H9 (cell line): Measurements from ENCODE around the gene BMPR2. TPM values are rescaled to one million over a fixed set of nuclear protein-coding genes. Genes with fewer than 3 reads are reported as not detected.

ENCODE experiments used
- DNase-seq: peaks from one replicate; pipeline ENCODE4 v3.0.0-alpha.2; 2017
- H2AFZ ChIP-seq: one replicate; pipeline ENCODE4 v1.6.1; 2013; ENCODE audit warnings: mild to moderate bottlenecking, low read length, control low read depth, moderate library complexity
- H2AK5ac ChIP-seq: 2 replicates; pipeline ENCODE4 v1.6.1; 2013; ENCODE audit warnings: low read length, control low read depth, mixed read lengths; ENCODE audit not compliant: insufficient read length
- H2BK120ac ChIP-seq: one replicate; pipeline ENCODE4 v1.6.1; 2013; ENCODE audit warnings: low read depth, mild to moderate bottlenecking, low read length, control low read depth, inconsistent platforms; ENCODE audit not compliant: poor library complexity, severe bottlenecking
- H2BK12ac ChIP-seq: 2 replicates; pipeline ENCODE4 v1.6.1; 2013; ENCODE audit warnings: low read length, control low read depth, mixed read lengths, low read depth; ENCODE audit not compliant: insufficient read length
- H2BK15ac ChIP-seq: 2 replicates; pipeline ENCODE4 v1.6.1; 2013; ENCODE audit warnings: low read depth, low read length, control low read depth
- H2BK20ac ChIP-seq: one replicate; pipeline ENCODE4 v1.6.1; 2013; ENCODE audit warnings: low read depth, mild to moderate bottlenecking, low read length, control low read depth, inconsistent platforms; ENCODE audit not compliant: poor library complexity, severe bottlenecking
- H2BK5ac ChIP-seq: 2 replicates; pipeline ENCODE4 v1.6.1; 2013; ENCODE audit warnings: low read length, control low read depth, mixed read lengths; ENCODE audit not compliant: insufficient read length
- H3K14ac ChIP-seq: 2 replicates; pipeline ENCODE4 v1.6.1; 2013; ENCODE audit warnings: low read length, control low read depth; ENCODE audit not compliant: insufficient read depth
- H3K18ac ChIP-seq: 2 replicates; pipeline ENCODE4 v1.6.1; 2013; ENCODE audit warnings: low read depth, mild to moderate bottlenecking, mixed read lengths, low read length, control low read depth; ENCODE audit not compliant: insufficient read length
- H3K23ac ChIP-seq: 2 replicates; pipeline ENCODE4 v1.6.1; 2013; ENCODE audit warnings: low read length, control low read depth, mixed read lengths, low read depth; ENCODE audit not compliant: insufficient read length
- H3K23me2 ChIP-seq: 2 replicates; pipeline ENCODE4 v1.6.1; 2013; ENCODE audit warnings: low read depth, mild to moderate bottlenecking, mixed read lengths, low read length, control low read depth; ENCODE audit not compliant: insufficient read length, poor library complexity, severe bottlenecking
- H3K27ac ChIP-seq: 2 replicates; pipeline ENCODE4 v1.5.1; 2013; ENCODE audit warnings: low read length, control low read depth, mixed read lengths, low read depth; ENCODE audit not compliant: insufficient read length
- H3K27me3 ChIP-seq: 2 replicates; pipeline ENCODE4 v1.6.1; 2013; ENCODE audit warnings: low read length, control low read depth, inconsistent platforms; ENCODE audit not compliant: insufficient read depth
- H3K4ac ChIP-seq: 2 replicates; pipeline ENCODE4 v1.6.1; 2013; ENCODE audit warnings: low read depth, mild to moderate bottlenecking, control low read depth, inconsistent platforms, low read length, moderate library complexity
- H3K4me1 ChIP-seq: 2 replicates; pipeline ENCODE4 v1.6.1; 2013; ENCODE audit warnings: low read length, control low read depth, inconsistent platforms; ENCODE audit not compliant: insufficient read depth
- H3K4me2 ChIP-seq: 2 replicates; pipeline ENCODE4 v1.6.1; 2013; ENCODE audit warnings: low read length, control low read depth, mixed read lengths; ENCODE audit not compliant: insufficient read length, insufficient read depth
- H3K56ac ChIP-seq: 2 replicates; pipeline ENCODE4 v1.6.1; 2013; ENCODE audit warnings: low read depth, mild to moderate bottlenecking, mixed read lengths, low read length, control low read depth; ENCODE audit not compliant: insufficient read length
- H3K79me1 ChIP-seq: 2 replicates; pipeline ENCODE4 v1.6.1; 2013; ENCODE audit warnings: low read depth, mild to moderate bottlenecking, moderate library complexity, low read length, control low read depth, inconsistent platforms; ENCODE audit not compliant: insufficient read depth, poor library complexity, severe bottlenecking
- H3K79me2 ChIP-seq: 2 replicates; pipeline ENCODE4 v1.6.1; 2013; ENCODE audit warnings: low read length, control low read depth, inconsistent platforms; ENCODE audit not compliant: insufficient read depth
- H3K9ac ChIP-seq: 2 replicates; pipeline ENCODE4 v1.6.1; 2013; ENCODE audit warnings: low read length, control low read depth, mixed read lengths; ENCODE audit not compliant: insufficient read length; ENCODE audit errors: extremely low read depth
- H3K9me3 ChIP-seq: one replicate; pipeline ENCODE4 v1.6.1; 2013; ENCODE audit warnings: low read depth, low read length, inconsistent platforms; ENCODE audit not compliant: control insufficient read depth
- H3T11ph ChIP-seq: one replicate; pipeline ENCODE4 v1.6.1; 2013; ENCODE audit warnings: mild to moderate bottlenecking, low read length, control low read depth, inconsistent platforms
- H4K20me1 ChIP-seq: one replicate; pipeline ENCODE4 v1.6.1; 2013; ENCODE audit not compliant: control insufficient read depth, insufficient read length, insufficient read depth
- H4K5ac ChIP-seq: 2 replicates; pipeline ENCODE4 v1.6.1; 2013; ENCODE audit warnings: low read depth, mild to moderate bottlenecking, mixed read lengths, low read length, control low read depth; ENCODE audit not compliant: insufficient read length
- H4K8ac ChIP-seq: replicated peaks from 2 replicates; pipeline ENCODE4 v1.6.1; 2013; ENCODE audit warnings: low read length, control low read depth, mixed read lengths, low read depth; ENCODE audit not compliant: insufficient read length
- H4K91ac ChIP-seq: 2 replicates; pipeline ENCODE4 v1.6.1; 2013; ENCODE audit warnings: low read depth, mild to moderate bottlenecking, moderate library complexity, mixed read lengths, low read length, control low read depth; ENCODE audit not compliant: insufficient read length
- H3K27ac Mint-ChIP-seq, 3 experiments: 2 replicates in 2 of 3; 3 replicates in 1 of 3; pipeline ENCODE4 v1.8.0; 2020 to 2021; ENCODE audit warnings: mixed read lengths in 3 of 3, mild to moderate bottlenecking in 1 of 3, moderate library complexity in 1 of 3
- H3K27me3 Mint-ChIP-seq: 2 replicates; pipeline ENCODE4 v1.8.0; 2021; ENCODE audit warnings: low read depth, mild to moderate bottlenecking, moderate library complexity, mixed read lengths
- H3K36me3 Mint-ChIP-seq, 3 experiments: 2 replicates in 2 of 3; 3 replicates in 1 of 3; pipeline ENCODE4 v1.8.0; 2020 to 2021; ENCODE audit warnings: low read depth in 3 of 3, mixed read lengths in 3 of 3; ENCODE audit not compliant: insufficient read depth in 1 of 3
- H3K4me1 Mint-ChIP-seq, 2 experiments: 2 replicates each; pipeline ENCODE4 v1.8.0; 2020; ENCODE audit warnings: mixed read lengths in 2 of 2
- H3K4me3 Mint-ChIP-seq, 2 experiments: 2 replicates in 1 of 2; 3 replicates in 1 of 2; pipeline ENCODE4 v1.8.0; 2020 to 2021; ENCODE audit warnings: mild to moderate bottlenecking in 2 of 2, mixed read lengths in 2 of 2, moderate library complexity in 1 of 2
- H3K9me3 Mint-ChIP-seq, 2 experiments: 2 replicates in 1 of 2; 3 replicates in 1 of 2; pipeline ENCODE4 v1.8.0; 2020; ENCODE audit warnings: mild to moderate bottlenecking in 2 of 2, mixed read lengths in 2 of 2, moderate library complexity in 1 of 2
- WGBS: extraction: QIAGEN DNeasy Blood & Tissue Kit; methylation state at CpG from one replicate; pipeline ENCODE4 v1.1.7; 2013; ENCODE audit warnings: missing lambda C conversion rate, low lambda C conversion rate, mixed read lengths; ENCODE audit not compliant: insufficient read length; ENCODE audit errors: extremely low coverage; 5-methylcytosine and 5-hydroxymethylcytosine counted together
- total RNA-seq: library from RNA; stranded (reverse); gene quantifications from 2 replicates; pipeline ENCODE4 v1.2.1, GENCODE V29; 2021
- TF ChIP-seq, protein P1 (sequence below): fragments of 200-600 bp; sonication (generic); conservative IDR thresholded peaks from 3 replicates; pipeline ENCODE4 v1.8.0; 2021; ENCODE audit warnings: antibody characterized with exemption, mild to moderate bottlenecking

BMPR2 gene
- total RNA-seq, 1 experiment from 2014 or later: 17.3 TPM

DNA sequence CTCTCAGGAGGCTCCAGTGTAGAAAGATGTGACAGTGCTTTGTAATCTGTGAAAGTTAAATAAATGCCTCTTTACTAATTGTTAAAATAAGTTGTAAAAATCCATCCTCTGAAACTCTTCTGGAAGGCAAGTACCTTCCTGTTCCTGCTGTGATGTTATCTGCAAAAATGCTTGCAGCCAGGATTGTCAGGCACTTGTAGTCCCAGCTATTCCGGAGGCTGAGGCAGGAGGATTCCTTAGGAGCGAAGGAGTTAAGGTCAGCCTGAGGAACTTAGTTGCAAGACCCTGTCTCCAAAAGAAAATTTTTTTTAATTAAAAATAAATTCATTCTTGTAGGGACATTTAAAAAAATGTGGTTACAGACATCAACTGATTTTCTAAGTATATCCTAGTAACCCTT is 22.7 kb upstream of the BMPR2 start:
- Histone ChIP-seq H3K23ac (no peak overlapping the region), H2AFZ (no peak overlapping the region), H4K8ac (no peak overlapping the region), H3K18ac (no peak overlapping the region), H3K4me2 (no peak overlapping the region), H3K9me3 (no peaks in the 10 kb centered on the region), H3K79me2 (no peaks in the 10 kb centered on the region), H4K91ac (no peak overlapping the region), H3K27ac (no peak overlapping the region), H3K14ac (no peak overlapping the region), H3K23me2 (no peaks in the 10 kb centered on the region), H4K20me1 (no peaks in the 10 kb centered on the region), H3T11ph (no peak overlapping the region), H3K79me1 (no peaks in the 10 kb centered on the region), H3K4me1 (no peaks in the 10 kb centered on the region; the same call in 1 of the 2 replicates), H2BK15ac (no peak overlapping the region), H2BK12ac (no peak overlapping the region), H3K9ac (no peak overlapping the region), H3K4ac (no peak overlapping the region), H2BK20ac (no peak overlapping the region), H2BK120ac (no peak overlapping the region), H2BK5ac (no peak overlapping the region), H3K27me3 (no peaks in the 10 kb centered on the region), H4K5ac (no peak overlapping the region), H3K56ac (no peak overlapping the region), H2AK5ac (no peak overlapping the region)
- WGBS: no CpG with 5 or more reads among the region's 2 CpGs
- Mint-ChIP-seq H3K27me3 (no peaks in the 10 kb centered on the region), H3K4me3 (no peak overlapping the region), H3K9me3 (no peaks in the 10 kb centered on the region; a peak in 1 of 5 replicates), H3K27ac (no peak overlapping the region), H3K36me3 (no peaks in the 10 kb centered on the region), H3K4me1 (peaks cover 10 to 16% of the 10 kb centered on the region in 2 experiments)
- TF ChIP-seq, protein P1, sequence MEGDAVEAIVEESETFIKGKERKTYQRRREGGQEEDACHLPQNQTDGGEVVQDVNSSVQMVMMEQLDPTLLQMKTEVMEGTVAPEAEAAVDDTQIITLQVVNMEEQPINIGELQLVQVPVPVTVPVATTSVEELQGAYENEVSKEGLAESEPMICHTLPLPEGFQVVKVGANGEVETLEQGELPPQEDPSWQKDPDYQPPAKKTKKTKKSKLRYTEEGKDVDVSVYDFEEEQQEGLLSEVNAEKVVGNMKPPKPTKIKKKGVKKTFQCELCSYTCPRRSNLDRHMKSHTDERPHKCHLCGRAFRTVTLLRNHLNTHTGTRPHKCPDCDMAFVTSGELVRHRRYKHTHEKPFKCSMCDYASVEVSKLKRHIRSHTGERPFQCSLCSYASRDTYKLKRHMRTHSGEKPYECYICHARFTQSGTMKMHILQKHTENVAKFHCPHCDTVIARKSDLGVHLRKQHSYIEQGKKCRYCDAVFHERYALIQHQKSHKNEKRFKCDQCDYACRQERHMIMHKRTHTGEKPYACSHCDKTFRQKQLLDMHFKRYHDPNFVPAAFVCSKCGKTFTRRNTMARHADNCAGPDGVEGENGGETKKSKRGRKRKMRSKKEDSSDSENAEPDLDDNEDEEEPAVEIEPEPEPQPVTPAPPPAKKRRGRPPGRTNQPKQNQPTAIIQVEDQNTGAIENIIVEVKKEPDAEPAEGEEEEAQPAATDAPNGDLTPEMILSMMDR: no peak
- no peak for DNase-seq
